HEK293 (cell line): ENCODE measurements around the gene SNRPA1.

ENCODE experiments used
- CTCF ChIA-PET: fragments of 350-600 bp; formaldehyde crosslinking; extraction: SDS; loops from one replicate; lab custom pipeline; 2021; ENCODE audit warnings: antibody characterized with exemption; lab: Yijun Ruan, JAX
- POLR2A ChIA-PET: fragments of 300-600 bp; formaldehyde crosslinking; extraction: SDS; loops from one replicate; lab custom pipeline; 2020; ENCODE audit warnings: antibody characterized with exemption, inconsistent platforms; lab: Yijun Ruan, JAX
- H3K27ac ChIP-seq: fragments of 200-500 bp; sonication (Bioruptor generic); 2 replicates; pipeline ENCODE4 v1.5.1; 2014; ENCODE audit warnings: low read depth, low read length, control low read depth, inconsistent platforms; ENCODE audit errors: extremely low read depth
- H3K36me3 ChIP-seq, 2 experiments: fragments of 200-500 bp in 1 of 2; sonication (Bioruptor generic) in 1 of 2; 1 replicate in 1 of 2; 2 replicates in 1 of 2; pipeline ENCODE4 v1.5.1; 2014 to 2017; ENCODE audit warnings: inconsistent platforms in 2 of 2, low read length in 2 of 2; ENCODE audit not compliant: control insufficient read depth in 2 of 2, insufficient read depth in 1 of 2
- H3K4me1 ChIP-seq: fragments of 200-500 bp; sonication (Bioruptor generic); 2 replicates; pipeline ENCODE4 v1.5.1; 2014; ENCODE audit warnings: mild to moderate bottlenecking, low read length, inconsistent platforms; ENCODE audit not compliant: control insufficient read depth, insufficient read depth
- H3K4me3 ChIP-seq: 2 replicates; pipeline ENCODE4 v1.5.1; 2011; ENCODE audit warnings: low read depth, mild to moderate bottlenecking, control low read depth, low read length, moderate library complexity
- H3K9me3 ChIP-seq: fragments of 200-500 bp; sonication (Bioruptor generic); 2 replicates; pipeline ENCODE4 v1.5.1; 2014; ENCODE audit warnings: low read depth, low read length, inconsistent platforms; ENCODE audit not compliant: control insufficient read depth, insufficient read depth
- FEZF1 ChIP-seq: fragments of 450-650 bp; formaldehyde crosslinking; IDR thresholded peaks from 2 replicates; pipeline ENCODE4 v1.5.1; 2016; ENCODE audit warnings: missing biosample characterization, missing genetic modification characterization
- HOXD13 ChIP-seq: sonication (generic); formaldehyde crosslinking; IDR thresholded peaks from 2 replicates; pipeline ENCODE4 v1.8.0; 2022; ENCODE audit warnings: missing genetic modification reagents, borderline replicate concordance
- OVOL3 ChIP-seq: fragments of 450-650 bp; formaldehyde crosslinking; IDR thresholded peaks from 2 replicates; pipeline ENCODE4 v1.5.1; 2016; ENCODE audit warnings: missing biosample characterization, missing genetic modification characterization
- SETDB1 ChIP-seq: IDR thresholded peaks from one replicate; pipeline ENCODE4 v1.6.1; 2017; ENCODE audit warnings: mild to moderate bottlenecking, low read length, moderate library complexity, mixed read lengths; ENCODE audit not compliant: insufficient read length
- ZBTB17 ChIP-seq: fragments of 450-650 bp; formaldehyde crosslinking; IDR thresholded peaks from 2 replicates; pipeline ENCODE4 v1.5.1; 2016; ENCODE audit warnings: missing biosample characterization, missing genetic modification characterization
- ZIC2 ChIP-seq: fragments of 450-650 bp; formaldehyde crosslinking; IDR thresholded peaks from 2 replicates; pipeline ENCODE4 v1.5.1; 2016; ENCODE audit warnings: missing biosample characterization, missing genetic modification characterization
- ZNF138 ChIP-seq: fragments of 450-650 bp; formaldehyde crosslinking; IDR thresholded peaks from 2 replicates; pipeline ENCODE4 v1.5.1; 2016; ENCODE audit warnings: missing biosample characterization, missing genetic modification characterization, borderline replicate concordance
- ZNF148 ChIP-seq: fragments of 450-650 bp; formaldehyde crosslinking; IDR thresholded peaks from 2 replicates; pipeline ENCODE4 v1.5.0; 2017; ENCODE audit warnings: missing biosample characterization, missing genetic modification characterization, borderline replicate concordance
- ZNF155 ChIP-seq: fragments of 450-650 bp; formaldehyde crosslinking; IDR thresholded peaks from 2 replicates; pipeline ENCODE4 v1.5.1; 2016; ENCODE audit warnings: missing biosample characterization, missing genetic modification characterization
- ZNF221 ChIP-seq: fragments of 450-650 bp; formaldehyde crosslinking; IDR thresholded peaks from 2 replicates; pipeline ENCODE4 v1.5.1; 2017; ENCODE audit warnings: missing biosample characterization, missing genetic modification characterization, borderline replicate concordance
- ZNF366 ChIP-seq: fragments of 450-650 bp; formaldehyde crosslinking; conservative IDR thresholded peaks from 2 replicates; pipeline ENCODE4 v1.5.1; 2016; ENCODE audit warnings: missing biosample characterization, missing genetic modification characterization
- ZNF37A ChIP-seq: fragments of 450-650 bp; IDR thresholded peaks from 2 replicates; pipeline ENCODE4 v1.5.1; 2018; ENCODE audit warnings: missing biosample characterization, missing genetic modification characterization
- ZNF391 ChIP-seq: fragments of 450-650 bp; formaldehyde crosslinking; IDR thresholded peaks from 2 replicates; pipeline ENCODE4 v1.5.1; 2016; ENCODE audit warnings: low read depth, missing biosample characterization, missing genetic modification characterization, borderline replicate concordance
- ZNF449 ChIP-seq: fragments of 450-650 bp; formaldehyde crosslinking; IDR thresholded peaks from 2 replicates; pipeline ENCODE4 v1.5.1; 2017; ENCODE audit warnings: missing biosample characterization, mild to moderate bottlenecking, missing genetic modification characterization, moderate library complexity
- ZNF513 ChIP-seq: fragments of 450-650 bp; IDR thresholded peaks from 2 replicates; pipeline ENCODE4 v1.5.1; 2018; ENCODE audit warnings: missing biosample characterization, missing genetic modification characterization
- ZNF558 ChIP-seq: fragments of 450-650 bp; formaldehyde crosslinking; IDR thresholded peaks from 2 replicates; pipeline ENCODE4 v1.5.1; 2016; ENCODE audit warnings: missing biosample characterization, missing genetic modification characterization
- ZNF629 ChIP-seq: fragments of 450-650 bp; formaldehyde crosslinking; IDR thresholded peaks from 2 replicates; pipeline ENCODE4 v1.5.1; 2017; ENCODE audit warnings: missing biosample characterization, missing genetic modification characterization
- ZNF645 ChIP-seq: fragments of 450-650 bp; formaldehyde crosslinking; IDR thresholded peaks from 2 replicates; pipeline ENCODE4; 2016; ENCODE audit warnings: missing biosample characterization, missing genetic modification characterization
- ZNF658 ChIP-seq: fragments of 450-650 bp; formaldehyde crosslinking; IDR thresholded peaks from 2 replicates; pipeline ENCODE4; 2016; ENCODE audit warnings: missing biosample characterization, missing genetic modification characterization
- ZNF768 ChIP-seq: fragments of 450-650 bp; formaldehyde crosslinking; IDR thresholded peaks from 2 replicates; pipeline ENCODE4 v1.5.1; 2018; ENCODE audit warnings: missing biosample characterization, mild to moderate bottlenecking, missing genetic modification characterization
- ZNF843 ChIP-seq: fragments of 450-650 bp; formaldehyde crosslinking; IDR thresholded peaks from 2 replicates; pipeline ENCODE4 v1.5.1; 2016; ENCODE audit warnings: missing biosample characterization, missing genetic modification characterization

Gene SNRPA1

GRCh38 chr15:101307897-101308603 lies 13.0 kb upstream of the SNRPA1 start:
- Histone ChIP-seq H3K27ac (no peak overlapping the region), H3K4me1 (no peaks in the 10 kb centered on the region), H3K9me3 (no peaks in the 10 kb centered on the region), H3K36me3 (peaks cover 0 to 11% of the 10 kb centered on the region in 2 experiments; a peak in 2 of 3 replicates), H3K4me3 (no peak overlapping the region)
- ChIA-PET POLR2A (no interaction called here), CTCF (no interaction called here)
- TF ChIP-seq ZIC2 (tag by site-specific recombination) (peak; percentile 33; the same call in 1 of the 2 replicates), ZNF558 (no peak)

- CTCF ChIA-PET = interaction anchor here (0.8 kb wide), 1 partner anchor 335 kb away, joined by 3 read pairs; no protein-coding TSS in a partner anchor
- H3K4me1 ChIP-seq = no peaks in the 10 kb centered on the region
- TF ChIP-seq ZNF449 (no peak), ZNF148 (tag by site-specific recombination) (no peak), ZNF629 (tag by site-specific recombination) (no peak), ZNF366 (tag by site-specific recombination) (no peak)
- TF ChIP-seq, all 188 proteins: peak for 0
- no peaks in the 10 kb centered on the region for H3K9me3 ChIP-seq
- no peak overlapping the region for H3K27ac ChIP-seq
- POLR2A ChIA-PET = interaction anchor here (0.5 to 1.1 kb wide), 2 partner anchors 13 to 23 kb away, joined by 3 read pairs; no protein-coding TSS in a partner anchor
- H3K36me3 ChIP-seq = peaks cover 0 to 9% of the 10 kb centered on the region in 2 experiments; a peak in 2 of 3 replicates
- no peak overlapping the region for H3K4me3 ChIP-seq
These were observed 12.2 kb upstream of the SNRPA1 start for GRCh38 chr15:101307048-101307896.

- H3K9me3 ChIP-seq = no peaks in the 10 kb centered on the region
- POLR2A ChIA-PET = interaction anchor here (1.1 kb wide), 2 partner anchors 12 to 13 kb away, joined by 3 to 5 read pairs; partner anchors contain the start of gene SNRPA1
- no peak overlapping the region for H3K4me3 ChIP-seq
- CTCF ChIA-PET = interaction anchor here (0.7 to 0.8 kb wide), 2 partner anchors 336 to 348 kb away, joined by 3 read pairs; no protein-coding TSS in a partner anchor
- no peaks in the 10 kb centered on the region for H3K4me1 ChIP-seq
- peaks cover 0 to 9% of the 10 kb centered on the region in 2 experiments; a peak in 2 of 3 replicates for H3K36me3 ChIP-seq
- no peak overlapping the region for H3K27ac ChIP-seq
- no peak for TF ChIP-seq ZNF138
- TF ChIP-seq ZNF221 (tag by site-specific recombination) = no peak
- no peak for TF ChIP-seq ZNF513 (tag by site-specific recombination)
- no peak for TF ChIP-seq HOXD13
- no peak for TF ChIP-seq FEZF1
- TF ChIP-seq ZBTB17 (tag by site-specific recombination) = no peak
- no peak for TF ChIP-seq OVOL3 (tag by site-specific recombination)
- TF ChIP-seq ZNF658 (tag by site-specific recombination) = no peak
- no peak for TF ChIP-seq ZNF843
- TF ChIP-seq ZNF391 (tag by site-specific recombination) = no peak
- TF ChIP-seq ZNF645 = no peak
- TF ChIP-seq ZNF768 (tag by site-specific recombination) = no peak
- no peak for TF ChIP-seq ZNF37A (tag by site-specific recombination)
- TF ChIP-seq SETDB1 = no peak
- no peak for TF ChIP-seq ZNF155
These were observed 11.4 kb upstream of the SNRPA1 start for GRCh38 chr15:101306341-101307047.
